Retinal pigment epithelial cell (primary cell): Measurements from ENCODE around the gene LSG1.
A peak's percentile ranks its signal among the peaks of the same experiment; 100 is the strongest.

Source experiments
- DNase-seq: peaks from one replicate; pipeline ENCODE4 v3.0.0-alpha.2; 2010; ENCODE audit warnings: low read depth
- H3K4me3 ChIP-seq: 2 replicates; pipeline ENCODE4 v1.5.1; 2011; ENCODE audit warnings: mild to moderate bottlenecking, low read length, control low read depth, moderate library complexity
- CTCF ChIP-seq: conservative IDR thresholded peaks from 2 replicates; pipeline ENCODE4 v1.5.1; 2011; ENCODE audit warnings: low read depth, low read length, control low read depth, inconsistent platforms

Gene LSG1

GRCh38 chr3:194713299-194714136, 41.5 kb upstream of the LSG1 start:
- no peak for TF ChIP-seq CTCF
- no peak overlapping the region for H3K4me3 ChIP-seq
- no peak for DNase-seq

DNA sequence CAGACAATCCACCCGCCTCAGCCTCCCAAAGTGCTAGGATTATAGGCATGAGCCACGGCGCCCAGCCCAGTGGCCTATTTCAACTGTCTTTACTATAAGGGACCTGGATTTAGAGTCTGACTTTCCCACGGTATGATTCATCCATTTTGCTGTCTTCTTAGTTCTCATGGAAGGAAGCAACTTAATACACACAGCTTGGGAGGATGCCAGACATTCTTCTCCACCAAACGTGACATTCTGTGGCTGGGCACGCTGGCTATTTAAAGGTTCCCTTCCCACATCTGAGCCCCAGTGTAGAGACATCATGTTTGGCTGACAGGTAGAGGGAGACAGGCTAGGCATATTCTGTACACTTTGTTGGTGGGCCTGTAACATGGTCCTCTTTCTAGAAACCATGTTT, 39.9 kb upstream of the LSG1 start:
- TF ChIP-seq CTCF, result peak; percentile 17
- DNase-seq, result peak; percentile 97
- no peak overlapping the region for H3K4me3 ChIP-seq

- no peak for TF ChIP-seq CTCF
- no peak for DNase-seq
- no peak overlapping the region for H3K4me3 ChIP-seq
These were observed 39.3 kb upstream of the LSG1 start for GRCh38 chr3:194711286-194711685.

DNA sequence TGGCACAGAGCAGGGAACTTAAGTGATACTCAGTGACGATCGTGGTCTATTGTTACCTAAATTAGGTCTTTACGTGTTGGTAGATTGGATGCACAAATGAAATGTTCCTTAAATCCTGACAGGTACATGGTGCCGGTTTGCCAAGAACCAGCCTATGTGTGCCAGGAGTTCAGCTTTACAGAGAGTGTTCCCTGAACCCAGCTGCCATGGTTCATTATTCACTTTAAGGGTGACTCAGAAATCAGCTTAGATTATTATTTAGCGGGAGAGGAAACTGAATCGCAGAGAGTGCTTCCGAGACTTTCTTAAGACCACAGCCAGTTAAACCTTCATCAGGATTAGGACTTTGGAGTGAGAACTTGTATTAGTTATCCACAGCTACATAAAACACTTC, 35.2 kb upstream of the LSG1 start:
- DNase-seq, result peak; percentile 68
- TF ChIP-seq CTCF, result no peak
- no peak overlapping the region for H3K4me3 ChIP-seq

- H3K4me3 ChIP-seq, result no peak overlapping the region
- no peak for DNase-seq
- no peak for TF ChIP-seq CTCF
These were observed 33.8 kb upstream of the LSG1 start for GRCh38 chr3:194705761-194706160.

- no peak overlapping the region for H3K4me3 ChIP-seq
- no peak for DNase-seq
- TF ChIP-seq CTCF, result no peak
These were observed 33.2 kb upstream of the LSG1 start for GRCh38 chr3:194705227-194705626.

DNA sequence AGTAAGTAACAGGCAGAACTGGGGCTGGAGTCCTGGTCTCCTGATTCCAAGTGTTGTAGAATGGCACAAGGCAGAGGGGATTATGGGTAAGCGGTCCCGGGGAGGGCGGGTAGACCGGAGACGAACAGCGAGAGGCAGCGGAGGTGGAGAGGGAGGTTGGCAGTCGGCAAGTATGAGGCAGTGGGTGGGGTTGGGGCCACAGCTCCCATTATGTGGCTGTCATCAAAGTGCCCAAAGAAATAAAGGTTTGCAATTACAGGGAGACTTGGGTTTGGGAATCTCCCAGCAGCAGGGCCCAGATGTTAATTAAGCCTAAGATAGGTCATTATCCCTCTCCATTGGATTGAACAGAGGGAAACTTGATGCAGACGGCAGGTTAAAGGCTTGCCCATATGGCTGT, 30.6 kb upstream of the LSG1 start:
- no peak overlapping the region for H3K4me3 ChIP-seq
- TF ChIP-seq CTCF, result no peak
- DNase-seq, result no peak
